NCI-H82 (cell line): Measurements from ENCODE around the gene MT1M.
"Not testable (repeated sequence)": the region's sequence is repeated elsewhere in the genome, so short reads cannot be mapped to it uniquely, and the experiment has no call there.

Source experiments
- DNase-seq: peaks from one replicate; lab custom pipeline; 2025; lab: John Stamatoyannopoulos, UW

The MT1M gene

DNA sequence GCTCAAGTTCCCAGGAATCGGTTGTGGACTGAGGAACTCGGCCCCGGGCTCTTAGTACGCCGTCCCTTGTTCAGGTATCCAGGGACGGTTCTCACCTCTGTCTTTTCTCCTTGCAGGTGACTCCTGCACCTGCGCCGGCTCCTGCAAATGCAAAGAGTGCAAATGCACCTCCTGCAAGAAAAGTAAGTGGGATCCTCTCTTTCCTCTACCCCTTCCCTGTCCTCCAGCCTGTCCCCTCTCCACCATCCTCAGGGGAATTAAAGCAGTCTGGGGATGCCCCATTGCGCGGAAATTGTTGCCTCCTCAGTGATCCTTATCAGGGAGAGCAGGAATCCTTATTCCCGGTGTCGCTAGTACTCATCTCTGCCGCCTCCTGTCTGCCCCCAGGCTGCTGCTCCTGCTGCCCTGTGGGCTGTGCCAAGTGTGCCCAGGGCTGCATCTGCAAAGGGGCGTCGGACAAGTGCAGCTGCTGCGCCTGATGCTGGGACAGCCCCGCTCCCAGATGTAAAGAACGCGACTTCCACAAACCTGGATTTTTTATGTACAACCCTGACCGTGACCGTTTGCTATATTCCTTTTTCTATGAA, 23.5 kb upstream of the MT1M start:
- peak; percentile 13 for DNase-seq

DNA sequence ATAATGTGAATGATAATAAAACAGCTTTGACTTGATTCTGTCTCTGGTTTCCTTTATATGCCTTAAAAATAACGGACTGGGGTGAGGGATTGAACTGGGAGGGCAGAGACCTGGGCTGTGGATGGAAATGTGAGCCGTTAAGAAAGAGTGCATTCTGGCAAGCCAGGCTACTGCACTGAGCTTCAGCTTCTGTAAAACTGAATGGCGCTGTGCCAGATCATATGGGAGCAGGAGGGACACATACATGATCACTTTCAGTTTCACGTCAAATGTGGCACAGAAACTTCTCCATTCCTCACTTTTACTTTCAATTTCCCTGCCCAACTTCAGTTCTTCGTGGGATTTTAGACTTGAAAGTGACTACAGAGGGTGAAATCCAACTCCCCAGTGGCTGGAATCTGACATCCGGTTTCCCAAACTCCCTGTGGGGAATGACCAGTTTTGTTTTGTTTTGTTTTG, 23.0 kb upstream of the MT1M start:
- peak; percentile 27 for DNase-seq

DNA sequence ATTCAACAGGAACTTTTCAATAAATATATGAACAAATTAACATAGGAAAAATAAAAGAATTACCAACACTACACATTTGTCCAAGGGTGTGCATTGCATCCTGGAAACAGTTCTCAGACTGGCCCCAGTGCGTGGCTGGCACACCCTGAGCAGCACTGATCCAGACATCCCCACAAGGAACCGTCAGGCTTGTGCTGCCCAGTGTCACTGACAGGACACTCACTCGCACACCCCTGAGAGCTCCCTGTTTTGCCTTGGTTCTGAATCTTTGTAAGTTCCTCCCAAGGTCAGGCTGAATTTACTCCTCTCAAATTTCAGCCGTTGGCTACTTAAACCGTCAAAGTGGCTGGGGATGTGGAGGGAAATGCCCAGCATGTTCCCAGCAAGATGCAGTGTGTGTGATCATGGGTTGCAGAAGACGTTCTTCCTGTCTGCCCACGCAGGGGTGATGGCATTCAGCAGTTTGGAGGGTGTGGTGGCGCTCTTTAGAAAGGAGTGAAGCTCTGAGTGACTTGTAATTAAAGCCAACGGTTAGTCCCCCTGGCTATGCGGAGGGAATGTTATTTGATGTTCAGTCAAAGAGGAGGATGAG, 22.3 kb upstream of the MT1M start:
- DNase-seq = no peak

DNA sequence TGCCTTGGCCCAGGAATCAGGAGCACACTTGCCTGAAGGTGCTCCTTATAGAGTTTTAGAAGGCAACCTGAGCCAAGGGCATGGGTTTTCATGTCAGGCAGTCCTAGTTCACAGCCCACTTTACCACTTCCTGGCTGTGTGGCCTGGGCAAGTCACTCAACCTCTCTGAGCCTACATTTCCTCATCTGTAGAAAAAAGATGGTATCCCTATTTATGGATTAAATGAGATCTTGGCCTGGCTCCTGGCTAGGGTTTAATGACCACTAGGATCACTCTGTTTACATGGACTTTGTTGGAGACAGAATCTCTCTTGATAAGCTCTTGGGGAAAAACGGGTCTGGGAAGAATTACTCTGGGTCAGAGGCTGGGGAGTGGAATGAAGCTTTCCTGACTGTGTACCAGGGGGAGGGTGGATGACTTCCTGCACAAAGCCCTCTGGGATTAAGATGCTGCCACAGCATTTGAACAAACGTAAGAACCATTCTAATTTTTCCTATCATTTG, 21.8 kb upstream of the MT1M start:
- DNase-seq = no peak

DNA sequence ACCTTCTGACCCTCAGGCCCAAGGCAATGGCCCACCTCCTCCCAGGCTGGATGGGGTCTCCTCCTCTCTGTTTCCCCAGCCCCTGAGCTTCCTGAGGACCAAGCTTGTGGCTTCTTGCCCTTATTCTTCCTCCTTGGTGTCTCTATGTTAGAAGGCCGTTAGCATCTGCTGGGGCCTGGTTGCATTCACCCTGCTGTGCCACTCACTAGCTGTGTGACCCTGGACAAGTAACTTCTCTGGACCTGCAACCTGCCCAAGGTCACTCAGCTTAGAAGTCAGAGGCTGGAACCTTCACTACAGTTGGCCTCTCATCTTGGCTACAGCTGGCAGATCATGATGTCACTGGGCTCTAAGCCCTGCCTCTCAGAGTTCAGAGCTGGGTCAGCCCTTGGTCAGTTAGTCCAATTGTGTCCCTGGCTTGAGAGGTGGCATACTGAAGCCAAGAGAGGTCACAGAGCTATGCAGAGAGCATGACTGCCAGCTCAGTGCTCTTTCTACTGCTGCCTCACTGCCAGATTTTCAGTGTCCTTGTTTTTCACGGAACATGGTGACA, 21.1 kb upstream of the MT1M start:
- DNase-seq = no peak

DNA sequence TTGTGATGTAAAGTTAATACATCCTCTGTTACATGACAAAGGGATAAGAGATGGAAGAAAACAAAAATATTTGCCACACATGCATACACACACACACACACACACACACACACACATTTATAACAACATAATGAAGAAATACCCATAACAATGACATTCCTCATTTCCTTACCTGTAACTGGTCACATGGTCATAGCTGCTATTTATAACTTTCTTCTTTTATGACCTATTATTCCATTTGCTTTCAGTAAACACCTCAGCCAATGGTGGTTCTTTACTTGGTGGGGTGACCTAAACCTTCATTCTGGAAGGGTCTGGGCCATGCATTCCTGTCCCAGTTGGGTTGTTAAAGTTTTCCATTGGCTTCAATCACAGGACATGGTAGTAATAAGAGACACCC, 18.8 kb upstream of the MT1M start:
- no peak for DNase-seq

DNA sequence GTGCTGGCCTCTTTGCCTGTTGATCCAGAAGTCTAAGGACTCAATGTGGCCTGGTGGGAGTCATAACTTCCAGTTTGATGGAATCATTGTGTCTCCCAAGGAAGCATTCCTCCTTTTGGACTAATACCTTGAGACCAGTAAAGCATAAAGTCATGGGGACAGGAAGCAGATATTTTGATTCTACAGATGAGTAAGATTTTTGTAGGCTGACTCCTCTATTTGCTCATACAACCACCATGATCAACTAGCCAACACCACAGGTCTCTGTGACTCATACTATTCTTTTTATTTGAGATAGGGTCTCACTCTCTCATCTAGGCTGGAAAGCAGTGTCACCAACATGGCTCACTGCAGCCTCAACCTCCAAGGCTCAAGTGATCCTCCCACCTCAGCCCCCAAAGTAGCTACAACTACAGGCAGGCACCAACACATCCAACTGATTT, 17.9 kb upstream of the MT1M start:
- DNase-seq = no peak

DNA sequence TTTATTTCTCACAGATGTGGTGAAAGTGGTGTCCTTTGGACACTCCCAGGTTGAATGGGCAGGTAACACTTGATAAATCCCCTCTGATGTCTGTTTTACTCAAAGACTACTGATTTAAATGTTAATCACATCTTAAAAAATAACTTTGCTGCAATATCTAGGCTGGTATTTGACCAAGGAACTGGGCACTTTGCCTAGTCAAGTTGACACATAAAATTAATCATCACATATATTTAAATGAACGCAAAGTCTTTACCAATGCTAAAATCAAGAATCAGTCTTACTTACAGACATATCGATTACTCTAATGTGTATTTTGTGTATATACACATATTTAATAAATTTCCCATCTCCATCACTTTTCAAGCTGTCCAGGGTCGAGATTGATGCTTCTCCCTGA, 17.1 kb upstream of the MT1M start:
- no peak for DNase-seq

DNA sequence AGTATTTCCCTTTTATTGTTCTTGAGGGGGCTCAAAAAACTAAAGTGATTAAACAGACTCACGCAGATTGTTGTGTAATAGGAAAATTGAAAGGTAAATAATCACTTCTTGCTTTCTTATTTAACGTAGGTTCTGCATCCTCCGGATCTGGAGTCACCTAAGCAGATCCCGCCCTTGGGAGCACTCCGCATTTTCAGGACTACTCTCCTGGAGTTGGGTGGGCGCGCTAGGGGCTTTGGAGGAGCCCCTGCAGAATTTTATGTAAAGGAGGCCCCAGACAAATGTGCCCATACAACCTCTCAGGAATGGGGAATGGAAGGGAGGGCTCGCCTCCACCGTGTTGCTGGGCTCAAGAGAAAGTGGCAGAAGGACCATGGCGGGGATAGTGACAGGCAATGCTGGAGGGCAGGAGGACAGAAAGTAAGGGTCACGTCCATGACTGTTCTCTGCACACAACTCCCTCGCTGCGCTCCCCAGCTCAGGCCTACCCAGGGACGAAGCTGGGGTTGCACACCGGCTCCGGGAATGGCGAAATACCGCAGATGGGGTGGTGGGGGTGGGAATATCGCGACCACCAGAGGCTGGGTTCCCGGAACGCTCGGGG, 15.7 kb upstream of the MT1M start:
- no peak for DNase-seq

DNA sequence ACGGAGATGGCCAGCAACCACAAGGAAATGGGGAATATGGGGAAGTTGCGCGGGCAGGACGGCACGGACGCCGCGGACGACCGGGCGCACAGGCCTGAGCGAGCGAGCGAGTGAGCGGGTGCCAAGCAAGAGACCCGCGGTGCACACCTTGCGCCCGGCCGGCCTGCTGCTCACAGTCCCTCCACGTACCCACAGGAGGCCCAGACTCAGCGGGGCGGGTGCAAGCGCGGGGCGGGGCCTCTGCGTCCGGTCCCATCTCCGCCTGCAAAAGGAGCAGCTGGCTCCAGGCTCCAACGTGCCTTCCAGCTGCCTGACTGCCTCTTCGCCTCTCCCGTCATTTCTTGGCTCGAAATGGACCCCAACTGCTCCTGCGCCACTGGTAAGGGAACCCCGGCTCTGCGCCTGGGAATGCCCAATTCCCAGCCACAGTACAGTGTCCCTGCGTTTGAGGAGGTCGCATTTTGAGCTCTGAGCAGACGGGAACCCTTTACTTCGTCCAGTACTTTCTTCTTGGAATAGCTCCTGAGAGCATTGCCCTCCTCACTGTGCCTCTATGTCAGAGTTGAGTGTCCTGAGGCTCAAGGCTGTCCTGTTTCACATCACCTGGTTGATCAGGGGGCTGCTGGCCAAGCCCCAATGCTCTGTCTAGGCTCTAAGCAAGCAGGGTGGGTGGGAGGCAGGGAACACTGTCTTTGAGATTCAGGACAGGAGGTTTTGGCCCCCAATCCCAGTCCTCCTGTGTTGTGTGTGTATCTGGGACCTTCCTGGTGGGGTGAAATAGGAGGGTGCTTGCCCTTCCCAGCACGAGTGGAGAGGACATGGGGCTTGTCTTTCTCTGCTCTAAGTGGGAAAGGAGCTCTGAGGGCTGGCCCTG, 15.0 kb upstream of the MT1M start:
- DNase-seq = no peak

DNA sequence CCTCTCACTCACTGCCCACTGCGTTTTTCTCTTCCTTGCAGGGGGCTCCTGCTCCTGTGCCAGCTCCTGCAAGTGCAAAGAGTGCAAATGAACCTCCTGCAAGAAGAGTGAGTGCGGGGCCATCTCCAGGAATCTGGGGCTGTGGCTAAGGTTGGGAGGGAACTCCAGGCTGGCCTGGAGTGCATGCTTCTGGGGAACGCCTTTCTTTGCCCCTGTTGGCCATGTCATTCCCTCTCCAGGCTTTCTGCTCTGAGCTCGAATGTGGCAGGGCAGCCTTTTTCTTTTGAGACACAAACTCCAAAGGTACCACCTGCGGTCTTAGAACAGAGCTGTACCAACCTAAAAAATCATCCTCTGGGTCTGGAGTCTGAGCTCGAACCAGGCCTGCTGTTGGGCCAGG, 14.3 kb upstream of the MT1M start:
- DNase-seq = no peak

DNA sequence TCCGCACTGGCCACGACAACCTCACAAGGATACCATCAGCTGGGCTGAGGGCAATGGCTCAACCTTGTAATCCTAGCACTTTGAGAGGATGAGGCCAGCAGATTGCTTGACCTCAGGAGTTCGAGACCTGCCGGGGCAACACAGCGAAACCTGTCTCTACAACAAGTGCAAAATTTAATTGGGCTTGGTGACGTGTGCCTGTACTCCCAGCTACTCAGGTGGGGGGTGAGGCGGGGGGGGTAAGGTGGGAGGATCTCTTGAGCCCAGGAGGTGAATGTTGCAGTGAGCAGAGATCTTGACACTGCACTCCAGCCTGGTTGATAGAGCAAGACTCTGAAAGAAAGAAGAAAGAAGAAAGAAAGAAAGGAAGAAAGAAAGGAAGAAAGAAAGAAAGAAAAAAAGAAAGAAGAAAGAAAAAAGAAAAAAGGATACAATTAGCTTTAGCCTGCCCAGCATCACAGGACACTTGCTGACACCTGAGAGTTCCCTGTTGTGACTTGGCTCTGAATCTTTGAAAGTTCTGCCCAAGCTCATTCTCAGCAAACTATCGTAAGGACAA, 12.0 kb upstream of the MT1M start:
- DNase-seq = no peak

DNA sequence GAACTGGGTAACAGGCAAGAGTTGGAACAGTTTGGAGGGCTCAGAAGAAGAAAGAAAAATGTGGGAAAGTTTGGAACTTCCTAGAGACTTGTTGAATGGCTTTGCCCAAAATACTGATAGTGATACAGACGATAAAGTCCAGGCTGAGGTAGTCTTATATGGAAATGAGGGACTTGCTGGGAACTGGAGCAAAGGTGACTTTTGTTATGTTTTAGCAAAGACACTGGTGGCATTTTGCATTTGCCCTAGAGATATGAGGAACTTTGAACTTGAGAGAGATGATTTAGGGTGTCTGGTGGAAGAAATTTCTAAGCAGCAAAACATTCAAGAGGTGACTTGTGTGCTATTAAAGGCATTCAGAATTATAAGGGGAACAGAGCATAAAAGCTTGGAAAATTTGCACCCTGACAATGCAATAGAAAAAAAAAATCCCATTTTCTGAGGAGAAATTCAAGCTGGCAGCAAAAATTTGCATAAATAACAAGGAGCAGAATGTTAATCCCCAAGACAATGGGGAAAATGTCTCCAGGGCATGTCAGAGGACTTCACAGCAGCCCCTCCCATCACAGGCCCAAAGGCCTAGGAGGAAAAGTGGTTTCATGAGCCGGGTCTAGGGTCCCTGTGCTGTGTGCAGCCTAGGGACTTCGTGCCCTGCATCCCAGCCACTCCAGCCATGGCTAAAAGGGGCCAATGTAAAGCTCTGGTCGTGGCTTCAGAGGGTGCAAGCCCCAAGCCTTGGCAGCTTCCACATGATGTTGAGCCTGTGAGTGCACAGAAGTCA, 10.6 kb upstream of the MT1M start:
- DNase-seq = not testable (repeated sequence)

DNA sequence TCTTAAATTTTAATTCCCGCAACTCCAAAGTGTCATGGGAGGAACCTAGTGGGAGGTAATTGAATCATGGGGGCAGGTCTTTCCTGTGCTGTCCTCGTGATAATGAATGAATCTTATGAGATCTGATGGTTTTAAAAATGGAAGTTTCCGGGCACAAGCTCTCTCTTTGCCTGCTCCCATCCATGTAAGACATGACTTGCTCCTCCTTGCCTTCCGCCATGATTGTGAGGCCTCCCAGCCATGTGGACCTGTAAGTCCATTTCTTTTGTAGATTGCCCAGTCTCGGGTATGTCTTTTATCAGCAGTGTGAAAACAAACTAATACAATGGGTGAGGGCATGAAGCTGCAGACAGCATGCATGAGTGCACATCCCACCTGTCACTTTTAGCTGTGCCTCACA, 9.3 kb upstream of the MT1M start:
- DNase-seq = not testable (repeated sequence)

DNA sequence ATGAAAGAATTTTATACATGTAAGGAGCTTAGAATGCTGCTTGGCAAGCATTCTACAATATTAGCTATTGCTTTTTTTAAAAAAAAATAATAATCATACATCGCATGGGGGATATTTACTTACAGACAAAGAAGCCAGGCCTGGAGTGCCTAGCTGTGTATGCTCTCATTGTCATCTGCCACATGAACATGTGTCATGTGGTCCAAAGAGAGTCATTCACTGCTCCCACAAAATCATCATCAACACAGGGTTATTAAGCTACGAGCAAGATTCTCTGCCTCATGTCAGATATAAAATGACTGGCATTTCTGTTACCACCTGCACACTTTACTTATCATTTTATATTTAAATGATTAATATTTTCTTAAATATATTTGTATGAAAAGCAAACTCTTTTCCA, 8.8 kb upstream of the MT1M start:
- no peak for DNase-seq

DNA sequence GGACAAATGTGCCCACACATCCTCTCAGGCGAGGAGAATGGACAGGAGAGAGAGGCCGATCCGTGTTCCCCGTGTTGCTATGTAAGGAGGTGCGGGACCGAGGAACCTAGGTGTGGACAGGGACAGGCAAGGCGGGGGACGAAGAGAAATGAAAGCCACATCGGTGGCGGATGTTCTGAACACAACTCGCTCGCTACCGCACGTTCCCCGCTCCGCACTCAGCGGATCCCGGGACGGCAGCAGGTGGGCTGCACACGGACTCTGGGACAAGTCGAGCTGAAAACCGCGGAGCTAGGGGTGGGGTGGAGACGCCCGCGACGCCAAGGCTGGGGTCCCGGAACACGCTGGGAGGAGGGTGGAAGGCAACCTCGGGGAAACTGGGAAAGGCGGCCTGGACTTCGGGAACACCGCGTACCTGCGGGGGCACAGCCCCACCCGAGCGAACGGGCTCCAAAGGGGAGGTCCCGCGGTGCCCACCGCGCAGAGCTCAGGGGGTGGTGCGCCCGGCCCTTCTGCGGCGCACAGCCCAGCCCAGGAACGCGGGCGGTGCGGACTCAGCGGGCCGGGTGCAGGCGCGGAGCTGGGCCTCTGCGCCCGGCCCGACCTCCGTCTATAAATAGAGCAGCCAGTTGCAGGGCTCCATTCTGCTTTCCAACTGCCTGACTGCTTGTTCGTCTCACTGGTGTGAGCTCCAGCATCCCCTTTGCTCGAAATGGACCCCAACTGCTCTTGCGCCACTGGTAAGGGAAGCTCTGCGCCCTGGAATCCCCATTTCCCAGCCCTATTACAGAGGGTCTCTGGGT, 7.1 kb upstream of the MT1M start, which contains the start of gene MT1E:
Gene MT1E, plus strand, starts transcription at position 642 of the 803 bp plus-strand sequence. Its CDS starts 71 bp downstream, at position 713.
- DNase-seq = no peak

DNA sequence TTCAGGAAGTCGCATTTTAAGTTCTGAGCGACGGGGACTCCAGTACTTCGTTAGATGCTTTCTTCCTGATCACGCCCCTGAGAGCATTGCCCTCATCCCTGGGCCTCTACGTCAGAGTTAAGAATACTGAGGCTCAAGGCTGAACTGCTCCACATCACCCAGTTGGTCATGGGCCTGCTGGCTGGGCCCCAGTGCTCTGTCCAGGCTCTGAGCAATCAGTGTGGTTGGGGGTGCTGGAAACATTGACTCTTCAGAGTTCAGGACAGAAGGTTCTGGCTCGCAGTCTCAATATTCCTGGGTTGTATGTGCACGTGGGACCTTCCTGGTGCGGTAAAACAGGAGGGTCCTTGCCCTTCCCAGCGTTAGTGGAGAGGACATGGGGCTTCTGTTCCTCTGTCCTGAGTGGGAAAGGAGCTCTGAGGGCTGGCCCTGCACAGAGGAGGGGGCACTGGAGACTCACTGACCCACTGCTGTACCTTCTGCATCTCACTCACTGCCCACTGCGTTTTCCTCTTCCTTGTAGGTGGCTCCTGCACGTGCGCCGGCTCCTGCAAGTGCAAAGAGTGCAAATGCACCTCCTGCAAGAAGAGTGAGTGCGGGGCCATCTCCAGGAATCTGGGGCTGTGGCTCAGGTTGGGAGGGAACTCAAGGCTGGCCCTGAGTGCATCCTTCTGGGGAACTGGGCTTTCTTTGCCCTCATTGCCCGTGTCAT, 6.4 kb upstream of the MT1M start:
- no peak for DNase-seq

DNA sequence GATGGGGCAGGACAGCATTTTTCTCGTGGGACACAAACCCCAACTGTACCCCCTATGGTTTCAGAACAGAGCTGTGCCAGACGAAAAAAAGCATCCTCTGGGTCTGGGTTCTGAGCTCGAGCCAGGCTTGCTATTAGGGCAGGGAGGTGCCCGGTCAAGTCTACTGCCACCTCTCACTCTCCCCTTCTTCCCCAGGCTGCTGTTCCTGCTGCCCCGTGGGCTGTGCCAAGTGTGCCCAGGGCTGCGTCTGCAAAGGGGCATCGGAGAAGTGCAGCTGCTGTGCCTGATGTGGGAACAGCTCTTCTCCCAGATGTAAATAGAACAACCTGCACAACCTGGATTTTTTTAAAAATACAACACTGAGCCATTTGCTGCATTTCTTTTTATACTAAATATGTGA, 5.8 kb upstream of the MT1M start:
- no peak for DNase-seq
